GM19455 (cell line): Measurements from ENCODE around the gene OPN1SW.

Experiments
- ATAC-seq: cut with Tn5 transposase; IDR thresholded peaks from one replicate; pipeline ENCODE4 v1.9.1; 2021; ENCODE audit not compliant: unreplicated experiment

The OPN1SW gene

DNA sequence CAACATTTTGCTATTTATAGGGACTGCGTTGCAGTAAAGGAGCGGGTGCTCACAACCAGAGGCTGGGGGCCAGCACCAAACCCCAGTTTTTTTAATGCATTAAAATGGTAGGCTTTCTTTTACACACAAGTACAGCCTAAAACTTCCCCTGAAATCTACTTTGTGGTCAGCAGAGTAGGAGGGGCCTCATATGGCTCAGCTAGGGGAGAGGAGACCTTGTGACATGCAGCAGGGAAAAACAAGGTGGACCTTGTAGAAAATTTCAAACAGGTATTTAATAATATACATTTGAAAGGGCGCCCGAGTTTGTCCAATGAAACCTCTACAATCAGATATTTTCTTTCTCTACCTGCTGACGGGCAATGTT is 17.6 kb upstream of the OPN1SW start:
- ATAC-seq, result no peak

DNA sequence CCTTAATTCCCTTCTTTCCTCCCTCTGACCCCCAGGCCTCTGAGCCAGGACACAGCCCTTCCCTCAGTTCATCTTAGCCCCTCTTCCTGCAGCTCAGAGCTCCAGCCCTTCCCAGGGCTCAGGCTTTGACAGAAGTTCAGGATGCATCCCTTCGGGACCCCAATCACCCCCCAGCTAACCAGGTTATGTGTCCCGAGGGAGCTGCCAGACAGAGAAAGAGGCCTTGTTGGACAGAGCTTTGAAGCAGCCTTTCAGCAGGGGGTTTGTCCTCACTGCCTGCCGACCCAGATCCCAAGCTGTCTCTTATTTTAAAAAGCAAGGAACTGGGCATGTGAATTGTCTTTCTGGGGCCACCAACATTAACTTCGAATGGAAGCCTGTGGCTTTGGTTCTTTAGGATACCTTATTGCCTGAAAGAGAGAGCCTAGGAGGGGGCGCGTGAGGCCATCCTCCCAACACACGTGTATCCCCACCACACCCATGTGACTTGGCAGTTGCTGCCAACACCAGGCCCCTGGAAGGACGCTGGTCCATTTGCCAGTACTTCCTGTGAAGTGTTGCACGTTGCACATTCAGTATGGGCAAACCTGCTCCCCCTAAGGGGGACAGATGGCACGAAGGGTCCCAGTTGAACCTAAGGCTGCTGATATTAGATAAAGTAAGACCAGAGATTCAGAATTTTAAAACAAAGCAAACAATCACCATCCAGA is 17.0 kb upstream of the OPN1SW start:
- no peak for ATAC-seq

- no peak for ATAC-seq
Observed at GRCh38 chr7:128791972-128792327, 16.4 kb upstream of the OPN1SW start.

- peak; percentile 87 for ATAC-seq
Observed at GRCh38 chr7:128791121-128791971, 15.8 kb upstream of the OPN1SW start, which contains the start of gene CCDC136. Gene CCDC136, plus strand, starts transcription at chr7:128791968. Its CDS starts 444 bp downstream, at chr7:128792412.

- ATAC-seq, result peak; percentile 23
Observed at GRCh38 chr7:128790315-128791041, 14.9 kb upstream of the OPN1SW start.

DNA sequence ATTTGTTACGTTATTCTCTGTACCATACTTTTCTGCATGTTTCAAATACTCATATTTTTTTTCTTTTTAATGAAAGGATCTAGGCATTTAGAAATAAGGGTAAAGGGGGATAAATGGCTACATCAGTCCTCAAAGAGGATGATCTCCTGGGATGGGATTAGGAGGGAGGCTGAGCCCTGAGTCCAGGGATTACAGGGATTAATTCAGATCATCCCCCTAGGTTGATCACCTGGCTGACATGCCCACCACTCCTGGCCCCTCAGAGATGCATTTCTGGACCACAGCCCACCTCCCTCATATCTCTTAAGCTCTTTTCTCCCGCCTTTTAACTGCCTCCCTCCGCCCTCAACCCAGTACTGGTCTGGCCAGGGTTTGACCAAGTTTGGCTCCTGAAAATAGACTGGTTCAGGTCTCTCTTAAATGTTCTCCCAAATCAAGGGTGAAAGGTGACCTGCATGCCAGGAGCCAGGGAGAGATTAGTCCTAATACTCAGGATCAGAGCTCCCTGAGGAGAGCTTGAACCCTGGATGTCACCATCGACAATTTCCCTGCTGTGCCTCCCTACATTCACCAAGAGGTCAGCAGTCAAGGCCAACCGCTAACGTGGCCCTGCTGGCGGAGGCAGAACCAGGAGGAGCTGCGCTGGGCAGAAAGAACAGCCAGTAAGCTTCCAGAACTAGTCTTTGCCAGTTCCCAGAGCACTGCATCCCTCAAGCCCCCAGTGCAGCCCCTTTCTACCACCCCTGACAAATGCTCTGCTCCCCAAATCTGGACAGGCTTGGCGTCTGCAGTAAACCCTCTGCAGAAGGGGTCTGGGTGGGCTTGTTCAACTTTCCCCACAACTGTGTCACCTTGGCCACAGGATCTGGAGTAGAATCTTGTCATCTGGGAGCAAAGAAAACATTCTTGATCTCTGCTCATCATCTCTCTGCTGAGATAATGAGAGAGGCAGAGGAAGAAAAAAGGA is 13.1 kb upstream of the OPN1SW start:
- ATAC-seq, result no peak

DNA sequence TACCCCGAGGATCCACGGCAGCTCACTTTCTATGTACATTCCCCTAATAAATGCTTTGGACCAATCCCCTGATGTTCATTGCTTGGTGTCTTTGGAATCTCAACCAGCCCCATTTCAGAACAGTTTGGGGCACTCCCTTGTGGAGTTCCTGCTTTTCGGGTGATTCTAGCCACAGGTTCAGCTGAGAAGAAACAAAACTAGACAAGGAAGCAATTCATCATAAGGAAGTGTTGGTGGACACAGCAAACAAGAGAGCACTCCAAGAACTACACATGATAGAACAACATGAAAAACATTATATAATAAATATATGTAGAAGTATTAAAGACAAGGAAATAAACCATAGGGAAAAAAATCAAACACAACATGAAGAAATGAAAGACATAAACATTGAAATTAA is 10.1 kb upstream of the OPN1SW start:
- no peak for ATAC-seq

DNA sequence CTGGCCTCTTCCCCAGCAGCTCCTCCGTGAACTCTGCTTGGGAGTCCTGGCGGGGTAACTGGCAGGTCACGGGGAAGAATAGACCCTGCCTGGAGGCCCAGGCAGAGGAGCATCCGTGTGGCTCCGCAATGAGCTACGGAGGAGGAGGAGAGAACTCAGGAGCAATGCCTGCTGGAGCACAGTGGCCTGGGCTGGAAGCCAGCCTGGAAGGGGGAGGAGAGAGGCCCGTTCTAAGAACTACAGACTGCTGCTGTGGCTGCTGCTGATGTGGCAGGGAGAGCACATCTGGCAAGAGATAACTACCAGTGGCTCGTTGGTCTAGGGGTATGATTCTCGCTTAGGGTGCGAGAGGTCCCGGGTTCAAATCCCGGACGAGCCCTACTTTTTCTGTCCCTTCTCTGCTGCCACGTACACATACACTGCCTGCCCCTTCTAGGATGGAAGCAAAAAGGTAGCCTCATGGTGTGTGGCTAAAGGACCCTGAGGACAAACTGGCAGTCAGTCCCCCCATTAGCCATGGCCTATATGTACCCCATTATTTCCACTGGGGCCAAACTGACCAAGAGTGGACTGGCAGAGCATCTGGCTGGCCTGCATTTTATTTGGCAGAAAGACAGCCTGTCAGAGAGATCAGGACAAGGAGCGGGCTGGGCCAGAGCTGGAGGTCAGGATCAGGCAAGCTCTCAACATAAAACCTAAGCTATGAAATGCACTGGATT is 7.7 kb upstream of the OPN1SW start:
- ATAC-seq, result no peak

GRCh38 chr7:128781851-128782250 is 6.3 kb upstream of the OPN1SW start:
- no peak for ATAC-seq

GRCh38 chr7:128781126-128781525 is 5.5 kb upstream of the OPN1SW start:
- ATAC-seq, result no peak

DNA sequence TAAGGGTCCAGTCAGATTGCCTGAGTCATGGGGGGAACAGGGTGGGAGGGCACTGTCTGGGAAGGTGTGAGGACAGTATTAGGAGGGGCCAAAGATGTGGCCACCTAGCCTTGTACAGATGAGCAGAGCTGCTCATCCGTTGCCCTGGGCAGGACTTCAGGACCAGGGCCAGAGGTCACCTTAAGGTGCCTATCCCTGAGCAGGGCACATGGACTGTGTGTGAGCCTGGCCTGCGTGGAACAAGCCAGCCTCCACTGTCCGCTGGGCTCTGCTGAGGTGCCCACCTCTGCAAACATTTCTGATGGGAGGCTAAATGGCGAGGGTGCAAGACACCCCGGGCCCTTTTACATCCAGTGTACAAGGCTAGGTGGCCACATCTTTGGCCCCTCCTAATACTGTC is 3.4 kb upstream of the OPN1SW start:
- no peak for ATAC-seq

GRCh38 chr7:128777156-128778123 is 1.8 kb upstream of the OPN1SW start:
- ATAC-seq, result no peak

DNA sequence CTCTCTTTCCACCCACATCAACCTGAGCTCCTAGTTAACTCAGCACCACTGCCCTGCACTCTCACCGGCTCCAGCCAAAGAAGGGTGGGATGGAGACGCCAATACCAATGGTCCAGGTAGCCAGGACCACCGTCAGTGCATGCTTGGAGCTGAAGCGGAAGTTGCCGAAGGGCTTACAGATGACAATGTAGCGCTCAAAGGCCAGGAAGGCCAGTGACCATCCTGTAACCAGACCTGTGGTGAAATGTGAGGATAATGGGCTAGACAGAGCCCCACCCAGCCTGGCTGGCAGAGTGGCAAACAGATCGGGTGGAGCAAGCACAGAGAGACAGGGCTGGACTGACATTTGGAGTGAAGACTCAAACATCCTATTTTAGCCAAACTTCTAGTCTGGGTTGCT is 673 bp downstream of the OPN1SW start:
- no peak for ATAC-seq

DNA sequence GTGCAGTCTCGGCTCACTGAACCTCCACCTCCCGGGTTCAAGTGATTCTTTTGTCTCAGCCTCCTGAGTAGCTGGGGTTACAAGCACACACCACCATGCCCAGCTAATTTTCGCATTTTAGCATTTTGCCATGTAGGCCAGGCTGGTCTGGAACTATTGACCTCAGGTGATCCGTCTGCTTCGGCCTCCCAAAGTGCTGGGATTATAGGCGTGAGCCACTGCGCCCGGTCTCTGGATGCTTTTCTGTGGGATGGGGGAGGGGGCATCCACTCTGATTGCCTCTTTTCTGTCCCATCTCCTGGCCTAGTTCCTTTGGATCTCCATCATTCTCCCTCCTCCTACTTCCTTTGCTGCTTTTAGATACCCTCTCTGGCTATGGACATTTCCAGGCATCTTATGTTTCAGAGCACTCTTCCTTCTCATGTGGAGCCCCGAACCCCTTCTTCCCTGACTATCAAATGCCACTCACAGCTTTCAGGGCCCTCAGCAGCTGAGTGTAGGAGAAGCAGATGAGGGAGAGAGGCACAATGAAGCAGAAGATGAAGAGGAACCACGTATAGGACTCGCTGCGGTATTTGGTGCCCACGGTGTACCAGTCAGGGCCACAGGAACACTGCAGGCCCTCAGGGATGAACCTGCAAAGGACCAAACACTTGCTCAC is 1.4 kb downstream of the OPN1SW start:
- no peak for ATAC-seq

- no peak for ATAC-seq
Observed at GRCh38 chr7:128773604-128774003, 2.0 kb downstream of the OPN1SW start.

- ATAC-seq, result no peak
Observed at GRCh38 chr7:128770233-128770632, 5.4 kb downstream of the OPN1SW start.

- no peak for ATAC-seq
Observed at GRCh38 chr7:128767475-128768110, 8.0 kb downstream of the OPN1SW start.

DNA sequence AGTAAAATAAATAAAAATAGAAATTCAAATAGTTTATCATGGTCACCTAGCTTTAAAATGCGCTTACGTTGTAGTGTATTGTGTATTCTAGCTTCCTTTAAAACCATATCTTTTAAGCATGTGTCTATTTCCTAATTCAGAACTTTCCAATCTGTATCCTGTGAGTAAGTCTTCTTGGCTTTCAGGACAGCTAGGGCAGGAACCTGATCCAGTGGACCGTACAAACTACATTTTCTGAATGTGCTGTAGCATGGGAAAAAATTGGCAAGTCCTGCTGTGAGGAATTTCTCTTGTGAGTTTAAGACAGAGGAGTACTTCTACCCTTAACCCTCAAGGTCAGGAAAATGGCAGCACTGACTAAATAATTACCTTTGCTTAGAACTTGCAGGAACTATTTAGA is 12.1 kb downstream of the OPN1SW start:
- ATAC-seq, result no peak
